Liver (tissue), 9 donors: ENCODE measurements around the gene HS3ST4. TPM values are rescaled to one million over a fixed set of nuclear protein-coding genes. Genes with fewer than 3 reads are reported as not detected.

Source experiments
- DNase-seq: peaks from one replicate; pipeline ENCODE4 v3.0.0-alpha.2; 2017; ENCODE audit warnings: low spot score
- H3K27ac ChIP-seq, 2 donors: one replicate each; pipeline ENCODE4 v1.7.0; 2013; ENCODE audit warnings: inconsistent platforms in 2 of 2, low read length in 2 of 2, control low read depth in 1 of 2, low read depth in 1 of 2, mild to moderate bottlenecking in 1 of 2
- H3K27me3 ChIP-seq, 4 donors: one replicate each; pipeline versions ENCODE4 v1.6.1 to v1.7.0; 2013; ENCODE audit warnings: low read length in 3 of 4, inconsistent platforms in 1 of 4, mild to moderate bottlenecking in 1 of 4, moderate library complexity in 1 of 4; ENCODE audit not compliant: control insufficient read depth in 4 of 4, insufficient read depth in 4 of 4
- H3K36me3 ChIP-seq, 4 donors: one replicate each; pipeline versions ENCODE4 v1.6.1 to v1.7.0; 2013; ENCODE audit warnings: low read length in 3 of 4, mild to moderate bottlenecking in 3 of 4, low read depth in 1 of 4, moderate library complexity in 1 of 4; ENCODE audit not compliant: control insufficient read depth in 4 of 4, insufficient read depth in 3 of 4
- H3K4me1 ChIP-seq, 4 donors: one replicate each; pipeline versions ENCODE4 v1.6.1 to v1.7.0; 2013; ENCODE audit warnings: low read length in 3 of 4, mild to moderate bottlenecking in 3 of 4, moderate library complexity in 1 of 4; ENCODE audit not compliant: control insufficient read depth in 4 of 4, insufficient read depth in 4 of 4
- H3K4me3 ChIP-seq, 3 donors: one replicate each; pipeline versions ENCODE4 v1.6.1 to v1.7.0; 2013; ENCODE audit warnings: low read length in 3 of 3, control low read depth in 1 of 3, low read depth in 1 of 3, mild to moderate bottlenecking in 1 of 3
- H3K9ac ChIP-seq, 2 donors: one replicate each; pipeline ENCODE4 v1.7.0; 2013; ENCODE audit warnings: low read length in 2 of 2, mild to moderate bottlenecking in 2 of 2, moderate library complexity in 2 of 2, control low read depth in 1 of 2, low read depth in 1 of 2
- H3K9me3 ChIP-seq, 4 donors: one replicate each; pipeline versions ENCODE4 v1.6.1 to v1.7.0; 2013; ENCODE audit warnings: low read length in 3 of 4; ENCODE audit not compliant: control insufficient read depth in 4 of 4
- ATF3 ChIP-seq: IDR thresholded peaks from 2 replicates; pipeline ENCODE4 v1.6.1; 2016; ENCODE audit warnings: antibody characterized with exemption
- CTCF ChIP-seq: fragments of 150-350 bp; IDR thresholded peaks from 2 replicates; pipeline ENCODE4 v1.5.1; 2017; ENCODE audit warnings: improper control_type of control experiment, low read depth, low read length; ENCODE audit not compliant: missing input control
- EGR1 ChIP-seq, 2 donors: IDR thresholded peaks; 2 replicates each; pipeline ENCODE4 v1.6.1; 2016 to 2018; ENCODE audit warnings: antibody characterized with exemption in 2 of 2, low read depth in 2 of 2
- FOXA1 ChIP-seq: IDR thresholded peaks from 2 replicates; pipeline ENCODE4 v1.6.1; 2016; ENCODE audit warnings: antibody characterized with exemption
- FOXA2 ChIP-seq: IDR thresholded peaks from 2 replicates; pipeline ENCODE4 v1.6.1; 2016; ENCODE audit warnings: antibody characterized with exemption
- HNF4A ChIP-seq, 2 donors: conservative IDR thresholded peaks; 2 replicates each; pipeline ENCODE4 v1.6.1; 2016; ENCODE audit warnings: antibody characterized with exemption in 2 of 2, mild to moderate bottlenecking in 2 of 2
- HNF4G ChIP-seq: IDR thresholded peaks from 2 replicates; pipeline ENCODE4 v1.6.1; 2016; ENCODE audit warnings: antibody characterized with exemption
- JUND ChIP-seq, 2 donors: IDR thresholded peaks; 2 replicates each; pipeline ENCODE4 v1.6.1; 2016; ENCODE audit warnings: antibody characterized with exemption in 2 of 2
- NR2F2 ChIP-seq: IDR thresholded peaks from 2 replicates; pipeline ENCODE4 v1.6.1; 2016; ENCODE audit warnings: antibody characterized with exemption
- RXRA ChIP-seq, 2 donors: IDR thresholded peaks; 2 replicates each; pipeline ENCODE4 v1.6.1; 2017 to 2018; ENCODE audit warnings: antibody characterized with exemption in 2 of 2, mild to moderate bottlenecking in 1 of 2
- YY1 ChIP-seq: IDR thresholded peaks from 2 replicates; pipeline ENCODE4 v1.6.1; 2016; ENCODE audit warnings: antibody characterized with exemption, mild to moderate bottlenecking
- ZBTB33 ChIP-seq: IDR thresholded peaks from 2 replicates; pipeline ENCODE4 v1.6.1; 2016; ENCODE audit warnings: antibody characterized with exemption
- WGBS: extraction: QIAGEN DNeasy Blood & Tissue Kit; methylation state at CpG from one replicate; pipeline ENCODE4 v1.1.7; 2013; 5-methylcytosine and 5-hydroxymethylcytosine counted together
- polyA plus RNA-seq, 2 donors: library from polyadenylated mRNA; stranded (reverse) in 1 of 2; unstranded in 1 of 2; fragments of 200-250 nt in 1 of 2; fragments of >200 nt in 1 of 2; fragmentation: Nextera tagmentation in 1 of 2; extraction: Ambion mirVana in 1 of 2; gene quantifications; one replicate each; pipeline versions ENCODE4 v1.2.1 to v1.2.3, GENCODE V29; 2013 to 2015
- total RNA-seq, 2 donors: library from RNA; depleted of rRNA; stranded (reverse); fragments of >200 nt; gene quantifications; one replicate each; pipeline ENCODE4 v1.2.3, GENCODE V29; 2014
- donor health status: healthy.
- donor health status: healthy.
- donor health status: healthy.
- donor health status: healthy.
- donor health status: healthy.

Gene HS3ST4
- total and polyA plus RNA-seq, 4 donors, result not detected

- no peaks in the 10 kb centered on the region for H3K36me3 ChIP-seq
Observed at GRCh38 chr16:25875956-25876598, 184.3 kb downstream of the HS3ST4 start.

GRCh38 chr16:25877103-25877502, 185.3 kb downstream of the HS3ST4 start:
- no peak for DNase-seq
- Histone ChIP-seq H3K9me3 (no peaks in the 10 kb centered on the region), H3K4me3 (no peak overlapping the region), H3K4me1 (no peaks in the 10 kb centered on the region), H3K27ac (no peak overlapping the region), H3K36me3 (no peaks in the 10 kb centered on the region), H3K9ac (no peak overlapping the region), H3K27me3 (no peaks in the 10 kb centered on the region)
- TF ChIP-seq ZBTB33 (no peak), CTCF (no peak), HNF4G (no peak), RXRA (IDR thresholded peaks at IDR 0.05) (no peak), FOXA2 (no peak), FOXA1 (no peak), EGR1 (IDR thresholded peaks at IDR 0.05; ENCODE audit: low read depth in 2 of 2) (no peak), YY1 (no peak), JUND (IDR thresholded peaks at IDR 0.05) (no peak), HNF4A (conservative IDR thresholded peaks at IDR 0.05) (no peak), ATF3 (no peak), NR2F2 (no peak)

More at GRCh38 chr16:25875956-25876598, 184.3 kb downstream of the HS3ST4 start:
- H3K27ac ChIP-seq, result no peak overlapping the region
- no peaks in the 10 kb centered on the region for H3K27me3 ChIP-seq
- no peak for DNase-seq
- WGBS, result 76% methylated on average over 1 of the region's 1 CpG
- no peaks in the 10 kb centered on the region for H3K9me3 ChIP-seq
- TF ChIP-seq ATF3 (no peak), RXRA (IDR thresholded peaks at IDR 0.05) (no peak)
- no peak overlapping the region for H3K4me3 ChIP-seq
- no peaks in the 10 kb centered on the region for H3K4me1 ChIP-seq
- H3K9ac ChIP-seq, result no peak overlapping the region

- Histone ChIP-seq H3K9ac (no peak overlapping the region), H3K27me3 (peaks cover 0 to 2% (median 0%) of the 10 kb centered on the region in 4 donors), H3K36me3 (no peaks in the 10 kb centered on the region), H3K4me1 (no peaks in the 10 kb centered on the region), H3K9me3 (no peaks in the 10 kb centered on the region), H3K4me3 (no peak overlapping the region), H3K27ac (no peak overlapping the region)
- DNase-seq, result no peak
- WGBS, result 78% methylated on average over 4 of the region's 4 CpGs
- TF ChIP-seq EGR1 (IDR thresholded peaks at IDR 0.05; ENCODE audit: low read depth in 2 of 2) (no peak), JUND (IDR thresholded peaks at IDR 0.05) (no peak), HNF4G (no peak), NR2F2 (no peak), ZBTB33 (no peak), YY1 (no peak)
Observed at GRCh38 chr16:25886598-25886997, 194.8 kb downstream of the HS3ST4 start.
